Measurements from ENCODE around the gene RAPGEF3.

GRCh38 chr12:47773062-47773857, 14.6 kb upstream of the RAPGEF3 start, which contains the start of gene SLC48A1:
- peak; percentile 29 to 61 (median 56) for TF ChIP-seq CTCF (IDR thresholded peaks at IDR 0.05)
- TF ChIP-seq EP300 (IDR thresholded peaks at IDR 0.05), result no peak
- TF ChIP-seq POLR2A (IDR thresholded peaks at IDR 0.05), result peak in 2 of 4 donors; percentile 61 to 84
- TF ChIP-seq POLR2AphosphoS5 (IDR thresholded peaks at IDR 0.05), result peak in 1 of 2 donors; percentile 50

Measured in upper lobe of left lung (tissue), 4 donors.